OCI-LY7 (cell line): ENCODE data around the gene APBA1. TPM values are rescaled to one million over a fixed set of nuclear protein-coding genes. Genes with fewer than 3 reads are reported as not detected.

ENCODE experiments used
- BruUV-seq: library from RNA; stranded (reverse); fragments of 400-500 nt; replicated peaks from 2 replicates; lab custom pipeline; 2021; lab: Mats Ljungman, UMichigan
- CTCF ChIA-PET: fragments of 300-600 bp; sonication (Branson Sonifier 250); formaldehyde crosslinking; loops from one replicate; lab custom pipeline; 2022; ENCODE audit warnings: antibody characterized with exemption; ENCODE audit not compliant: unreplicated experiment; lab: Charles Lee
- POLR2A ChIA-PET: fragments of 300-600 bp; sonication (Branson Sonifier 250); formaldehyde crosslinking; loops from one replicate; lab custom pipeline; 2022; ENCODE audit warnings: antibody characterized with exemption; lab: Charles Lee
- DNase-seq: peaks from one replicate; pipeline ENCODE4 v3.0.0-alpha.2; 2015; ENCODE audit warnings: low spot score
- H2AFZ ChIP-seq: fragments of 200-600 bp; sonication (generic), shearing (Covaris generic); 2 replicates; pipeline ENCODE4 v1.6.1; 2014; ENCODE audit warnings: mild to moderate bottlenecking, antibody characterized with exemption, low read length, moderate library complexity
- H3K27ac ChIP-seq: fragments of 200-600 bp; sonication (generic); 2 replicates; pipeline ENCODE4 v1.5.1; 2014; ENCODE audit warnings: mixed run types, low read depth, mild to moderate bottlenecking, moderate library complexity, low read length, inconsistent platforms; ENCODE audit not compliant: poor library complexity, severe bottlenecking
- H3K36me3 ChIP-seq: fragments of 200-600 bp; sonication (generic); 2 replicates; pipeline ENCODE4 v1.6.1; 2014; ENCODE audit warnings: mild to moderate bottlenecking, antibody characterized with exemption, low read length, moderate library complexity, mixed read lengths; ENCODE audit not compliant: insufficient read depth
- H3K4me1 ChIP-seq: fragments of 200-600 bp; sonication (generic); 2 replicates; pipeline ENCODE4 v1.5.1; 2014; ENCODE audit warnings: mild to moderate bottlenecking, low read length; ENCODE audit not compliant: insufficient read depth, poor library complexity, severe bottlenecking
- H3K4me2 ChIP-seq: fragments of 200-600 bp; sonication (generic); 2 replicates; pipeline ENCODE4 v1.6.1; 2014; ENCODE audit warnings: mild to moderate bottlenecking, low read length
- H3K4me3 ChIP-seq: fragments of 200-600 bp; sonication (generic); 2 replicates; pipeline ENCODE4 v1.5.1; 2014; ENCODE audit warnings: mild to moderate bottlenecking, low read depth, low read length; ENCODE audit not compliant: poor library complexity, severe bottlenecking
- H3K79me2 ChIP-seq: fragments of 200-600 bp; sonication (generic); 2 replicates; pipeline ENCODE4 v1.6.1; 2016; ENCODE audit warnings: low read depth, mild to moderate bottlenecking, low read length, moderate library complexity, mixed read lengths; ENCODE audit not compliant: insufficient read depth
- H3K9me2 ChIP-seq: fragments of 200-600 bp; sonication (generic); 2 replicates; pipeline ENCODE4 v1.6.1; 2016; ENCODE audit warnings: mild to moderate bottlenecking, low read length, mixed read lengths; ENCODE audit not compliant: insufficient read depth
- H3K9me3 ChIP-seq: fragments of 200-600 bp; sonication (generic); 2 replicates; pipeline ENCODE4 v1.6.1; 2014; ENCODE audit warnings: mild to moderate bottlenecking, mixed run types, low read length, mixed read lengths
- H4K20me1 ChIP-seq: fragments of 200-600 bp; sonication (generic); 2 replicates; pipeline ENCODE4 v1.6.1; 2014; ENCODE audit warnings: mild to moderate bottlenecking, antibody characterized with exemption, low read length, moderate library complexity, mixed read lengths; ENCODE audit not compliant: insufficient read depth
- CTCF ChIP-seq: fragments of 200-600 bp; sonication (generic); conservative IDR thresholded peaks from 2 replicates; pipeline ENCODE4 v1.5.1; 2014; ENCODE audit warnings: mild to moderate bottlenecking, antibody characterized with exemption, low read length, moderate library complexity, mixed read lengths
- EZH2phosphoT487 ChIP-seq: fragments of 200-600 bp; sonication (generic); IDR thresholded peaks from 2 replicates; pipeline ENCODE4 v1.6.1; 2018; ENCODE audit warnings: low read depth, borderline replicate concordance, mild to moderate bottlenecking, mixed run types, antibody characterized with exemption, low read length, moderate library complexity, mixed read lengths
- intact Hi-C: fragments of 100-400 bp; cut with micrococcal nuclease; formaldehyde crosslinking; loops from one replicate; pipeline ENCODE4 v1.10.0; 2022; ENCODE audit not compliant: unreplicated experiment
- total RNA-seq, 2 experiments: library from RNA; depleted of rRNA in 1 of 2; stranded (reverse); fragments of >200 nt in 1 of 2; shearing (Covaris generic) in 1 of 2; gene quantifications; 2 replicates each; pipeline ENCODE4 v1.2.3, GENCODE V29; 2014 to 2022

APBA1 gene
- total RNA-seq, 2 experiments from 2014 or later: not detected

GRCh38 chr9:69494208-69494607 is 178.0 kb downstream of the APBA1 start:
- Histone ChIP-seq H3K4me2 (no peak overlapping the region), H2AFZ (no peak overlapping the region), H3K27ac (no peak overlapping the region), H3K9me2 (no peaks in the 10 kb centered on the region), H3K4me1 (no peaks in the 10 kb centered on the region), H3K4me3 (no peak overlapping the region), H3K36me3 (no peaks in the 10 kb centered on the region), H3K9me3 (no peaks in the 10 kb centered on the region), H4K20me1 (no peaks in the 10 kb centered on the region), H3K79me2 (no peaks in the 10 kb centered on the region)
- CTCF ChIA-PET: interaction anchor here (0.6 kb wide), 1 partner anchor 430 kb away, joined by 6 read pairs; no protein-coding TSS in a partner anchor
- DNase-seq: no peak
- POLR2A ChIA-PET: no interaction called here
- no TSS peak for BruUV-seq
- no peak for TF ChIP-seq EZH2phosphoT487
- no peak for TF ChIP-seq CTCF
- intact Hi-C loops: no loop called here

- Histone ChIP-seq H2AFZ (no peak overlapping the region), H3K4me3 (no peak overlapping the region), H3K36me3 (no peaks in the 10 kb centered on the region), H3K9me2 (no peaks in the 10 kb centered on the region), H3K9me3 (no peaks in the 10 kb centered on the region), H3K79me2 (no peaks in the 10 kb centered on the region), H3K27ac (no peak overlapping the region), H3K4me2 (no peak overlapping the region), H3K4me1 (no peaks in the 10 kb centered on the region), H4K20me1 (no peaks in the 10 kb centered on the region)
- intact Hi-C loops: no loop called here
- no TSS peak for BruUV-seq
- ChIA-PET POLR2A (no interaction called here), CTCF (no interaction called here)
- TF ChIP-seq EZH2phosphoT487 (no peak), CTCF (no peak)
- no peak for DNase-seq
These were observed 185.7 kb downstream of the APBA1 start for GRCh38 chr9:69486498-69486897.

- H3K4me3 ChIP-seq: no peak overlapping the region
- POLR2A ChIA-PET: no interaction called here
- H3K27ac ChIP-seq: no peak overlapping the region
- BruUV-seq: no TSS peak
- no peaks in the 10 kb centered on the region for H3K36me3 ChIP-seq
- CTCF ChIA-PET: no interaction called here
- no peaks in the 10 kb centered on the region for H4K20me1 ChIP-seq
- no peaks in the 10 kb centered on the region for H3K4me1 ChIP-seq
- H3K9me3 ChIP-seq: no peaks in the 10 kb centered on the region
- intact Hi-C loops: no loop called here
- H2AFZ ChIP-seq: no peak overlapping the region
- no peaks in the 10 kb centered on the region for H3K79me2 ChIP-seq
- H3K4me2 ChIP-seq: no peak overlapping the region
- DNase-seq: no peak
- H3K9me2 ChIP-seq: no peaks in the 10 kb centered on the region
- no peak for TF ChIP-seq EZH2phosphoT487
- TF ChIP-seq CTCF: no peak
These were observed 186.7 kb downstream of the APBA1 start for GRCh38 chr9:69485466-69485865.
